Measurements from ENCODE around the gene HS3ST3A1. TPM values are rescaled to one million over a fixed set of nuclear protein-coding genes. Genes with fewer than 3 reads are reported as not detected.

HS3ST3A1 gene
- total and polyA plus RNA-seq, 4 donors: 0.40 to 6.5 (median 2.5) TPM

DNA sequence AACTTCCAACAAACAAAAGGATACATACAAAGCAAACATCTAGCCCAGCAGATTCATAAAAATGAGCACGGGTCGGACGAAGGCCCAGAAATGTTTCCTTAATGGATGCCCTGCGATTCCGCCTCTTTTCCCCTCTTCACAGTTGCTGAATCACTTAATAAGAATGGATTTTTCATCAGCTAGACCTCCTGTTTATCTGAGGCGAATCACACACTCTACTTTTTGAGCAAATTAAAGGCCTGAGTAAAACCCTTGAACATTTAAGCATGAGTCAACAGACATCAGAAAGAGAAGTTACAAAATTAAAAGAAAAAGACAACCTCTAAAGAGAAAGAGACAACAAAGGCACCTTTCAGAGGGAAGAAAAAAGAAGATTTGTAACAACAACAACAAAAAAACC, 44.7 kb downstream of the HS3ST3A1 start:
- TF ChIP-seq HNF4G (IDR thresholded peaks at IDR 0.05) (no peak), RXRA (IDR thresholded peaks at IDR 0.05) (no peak), EGR1 (IDR thresholded peaks at IDR 0.05; ENCODE audit: low read depth in 2 of 2) (no peak), YY1 (IDR thresholded peaks at IDR 0.05) (no peak), HNF4A (conservative IDR thresholded peaks at IDR 0.05) (no peak)
- TF ChIP-seq, protein P1, sequence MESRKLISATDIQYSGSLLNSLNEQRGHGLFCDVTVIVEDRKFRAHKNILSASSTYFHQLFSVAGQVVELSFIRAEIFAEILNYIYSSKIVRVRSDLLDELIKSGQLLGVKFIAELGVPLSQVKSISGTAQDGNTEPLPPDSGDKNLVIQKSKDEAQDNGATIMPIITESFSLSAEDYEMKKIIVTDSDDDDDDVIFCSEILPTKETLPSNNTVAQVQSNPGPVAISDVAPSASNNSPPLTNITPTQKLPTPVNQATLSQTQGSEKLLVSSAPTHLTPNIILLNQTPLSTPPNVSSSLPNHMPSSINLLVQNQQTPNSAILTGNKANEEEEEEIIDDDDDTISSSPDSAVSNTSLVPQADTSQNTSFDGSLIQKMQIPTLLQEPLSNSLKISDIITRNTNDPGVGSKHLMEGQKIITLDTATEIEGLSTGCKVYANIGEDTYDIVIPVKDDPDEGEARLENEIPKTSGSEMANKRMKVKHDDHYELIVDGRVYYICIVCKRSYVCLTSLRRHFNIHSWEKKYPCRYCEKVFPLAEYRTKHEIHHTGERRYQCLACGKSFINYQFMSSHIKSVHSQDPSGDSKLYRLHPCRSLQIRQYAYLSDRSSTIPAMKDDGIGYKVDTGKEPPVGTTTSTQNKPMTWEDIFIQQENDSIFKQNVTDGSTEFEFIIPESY (IDR thresholded peaks at IDR 0.05): no peak
- TF ChIP-seq, protein P2, sequence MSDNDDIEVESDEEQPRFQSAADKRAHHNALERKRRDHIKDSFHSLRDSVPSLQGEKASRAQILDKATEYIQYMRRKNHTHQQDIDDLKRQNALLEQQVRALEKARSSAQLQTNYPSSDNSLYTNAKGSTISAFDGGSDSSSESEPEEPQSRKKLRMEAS (IDR thresholded peaks at IDR 0.05): no peak
- TF ChIP-seq, protein P3, sequence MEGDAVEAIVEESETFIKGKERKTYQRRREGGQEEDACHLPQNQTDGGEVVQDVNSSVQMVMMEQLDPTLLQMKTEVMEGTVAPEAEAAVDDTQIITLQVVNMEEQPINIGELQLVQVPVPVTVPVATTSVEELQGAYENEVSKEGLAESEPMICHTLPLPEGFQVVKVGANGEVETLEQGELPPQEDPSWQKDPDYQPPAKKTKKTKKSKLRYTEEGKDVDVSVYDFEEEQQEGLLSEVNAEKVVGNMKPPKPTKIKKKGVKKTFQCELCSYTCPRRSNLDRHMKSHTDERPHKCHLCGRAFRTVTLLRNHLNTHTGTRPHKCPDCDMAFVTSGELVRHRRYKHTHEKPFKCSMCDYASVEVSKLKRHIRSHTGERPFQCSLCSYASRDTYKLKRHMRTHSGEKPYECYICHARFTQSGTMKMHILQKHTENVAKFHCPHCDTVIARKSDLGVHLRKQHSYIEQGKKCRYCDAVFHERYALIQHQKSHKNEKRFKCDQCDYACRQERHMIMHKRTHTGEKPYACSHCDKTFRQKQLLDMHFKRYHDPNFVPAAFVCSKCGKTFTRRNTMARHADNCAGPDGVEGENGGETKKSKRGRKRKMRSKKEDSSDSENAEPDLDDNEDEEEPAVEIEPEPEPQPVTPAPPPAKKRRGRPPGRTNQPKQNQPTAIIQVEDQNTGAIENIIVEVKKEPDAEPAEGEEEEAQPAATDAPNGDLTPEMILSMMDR (IDR thresholded peaks at IDR 0.05; ENCODE audit: low read depth, low read length, missing input control): no peak
- TF ChIP-seq, protein P4, sequence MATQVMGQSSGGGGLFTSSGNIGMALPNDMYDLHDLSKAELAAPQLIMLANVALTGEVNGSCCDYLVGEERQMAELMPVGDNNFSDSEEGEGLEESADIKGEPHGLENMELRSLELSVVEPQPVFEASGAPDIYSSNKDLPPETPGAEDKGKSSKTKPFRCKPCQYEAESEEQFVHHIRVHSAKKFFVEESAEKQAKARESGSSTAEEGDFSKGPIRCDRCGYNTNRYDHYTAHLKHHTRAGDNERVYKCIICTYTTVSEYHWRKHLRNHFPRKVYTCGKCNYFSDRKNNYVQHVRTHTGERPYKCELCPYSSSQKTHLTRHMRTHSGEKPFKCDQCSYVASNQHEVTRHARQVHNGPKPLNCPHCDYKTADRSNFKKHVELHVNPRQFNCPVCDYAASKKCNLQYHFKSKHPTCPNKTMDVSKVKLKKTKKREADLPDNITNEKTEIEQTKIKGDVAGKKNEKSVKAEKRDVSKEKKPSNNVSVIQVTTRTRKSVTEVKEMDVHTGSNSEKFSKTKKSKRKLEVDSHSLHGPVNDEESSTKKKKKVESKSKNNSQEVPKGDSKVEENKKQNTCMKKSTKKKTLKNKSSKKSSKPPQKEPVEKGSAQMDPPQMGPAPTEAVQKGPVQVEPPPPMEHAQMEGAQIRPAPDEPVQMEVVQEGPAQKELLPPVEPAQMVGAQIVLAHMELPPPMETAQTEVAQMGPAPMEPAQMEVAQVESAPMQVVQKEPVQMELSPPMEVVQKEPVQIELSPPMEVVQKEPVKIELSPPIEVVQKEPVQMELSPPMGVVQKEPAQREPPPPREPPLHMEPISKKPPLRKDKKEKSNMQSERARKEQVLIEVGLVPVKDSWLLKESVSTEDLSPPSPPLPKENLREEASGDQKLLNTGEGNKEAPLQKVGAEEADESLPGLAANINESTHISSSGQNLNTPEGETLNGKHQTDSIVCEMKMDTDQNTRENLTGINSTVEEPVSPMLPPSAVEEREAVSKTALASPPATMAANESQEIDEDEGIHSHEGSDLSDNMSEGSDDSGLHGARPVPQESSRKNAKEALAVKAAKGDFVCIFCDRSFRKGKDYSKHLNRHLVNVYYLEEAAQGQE (IDR thresholded peaks at IDR 0.05): no peak
- H3K4me3 ChIP-seq (ENCODE audit: low read depth in 1 of 3, low read length in 3 of 3): no peak overlapping the region
- no peaks in the 10 kb centered on the region for H3K4me1 ChIP-seq (ENCODE audit: control insufficient read depth in 4 of 4, insufficient read depth in 4 of 4, low read length in 3 of 4)
- no peak overlapping the region for H3K9ac ChIP-seq (ENCODE audit: low read depth in 1 of 2, low read length in 2 of 2)
- H3K27me3 ChIP-seq (ENCODE audit: control insufficient read depth in 4 of 4, insufficient read depth in 4 of 4, low read length in 3 of 4): no peaks in the 10 kb centered on the region
- 97% methylated on average over 6 of the region's 6 CpGs for WGBS
- no peak overlapping the region for H3K27ac ChIP-seq (ENCODE audit: low read depth in 1 of 2, low read length in 2 of 2)
- H3K36me3 ChIP-seq (ENCODE audit: control insufficient read depth in 4 of 4, insufficient read depth in 3 of 4, low read depth in 1 of 4, low read length in 3 of 4): no peaks in the 10 kb centered on the region
- no peak for DNase-seq (ENCODE audit: low spot score)
- no peaks in the 10 kb centered on the region for H3K9me3 ChIP-seq (ENCODE audit: control insufficient read depth in 4 of 4, low read length in 3 of 4)

DNA sequence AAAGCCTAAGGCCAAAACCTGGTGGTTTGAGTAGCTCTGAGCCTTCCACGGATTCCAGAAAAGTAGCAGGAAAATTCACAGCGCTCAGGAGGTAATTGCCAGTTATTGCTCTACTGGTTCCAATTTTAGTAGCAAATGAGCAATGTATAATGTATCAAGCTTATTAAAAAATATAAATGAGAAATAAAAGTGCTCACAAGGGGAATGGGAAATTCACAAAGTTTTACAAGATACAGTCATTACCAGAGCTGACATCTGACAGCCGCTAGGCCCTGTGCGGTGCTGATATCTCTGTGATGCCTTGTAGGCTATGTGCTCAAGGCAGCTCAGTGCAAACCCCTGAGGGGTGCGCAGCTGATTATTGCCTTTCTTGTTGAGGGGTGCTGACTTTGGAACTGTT, 47.5 kb downstream of the HS3ST3A1 start:
- Histone ChIP-seq H3K27me3 (ENCODE audit: control insufficient read depth in 4 of 4, insufficient read depth in 4 of 4, low read length in 3 of 4) (no peaks in the 10 kb centered on the region), H3K9ac (ENCODE audit: low read depth in 1 of 2, low read length in 2 of 2) (no peak overlapping the region), H3K4me3 (ENCODE audit: low read depth in 1 of 3, low read length in 3 of 3) (no peak overlapping the region), H3K36me3 (ENCODE audit: control insufficient read depth in 4 of 4, insufficient read depth in 3 of 4, low read depth in 1 of 4, low read length in 3 of 4) (no peaks in the 10 kb centered on the region), H3K27ac (ENCODE audit: low read depth in 1 of 2, low read length in 2 of 2) (no peak overlapping the region), H3K4me1 (ENCODE audit: control insufficient read depth in 4 of 4, insufficient read depth in 4 of 4, low read length in 3 of 4) (no peaks in the 10 kb centered on the region), H3K9me3 (ENCODE audit: control insufficient read depth in 4 of 4, low read length in 3 of 4) (peaks cover 0 to 7% (median 0%) of the 10 kb centered on the region in 4 donors)
- WGBS: 97% methylated on average over 5 of the region's 5 CpGs
- DNase-seq (ENCODE audit: low spot score): no peak
- TF ChIP-seq TAF1 (conservative IDR thresholded peaks at IDR 0.05) (no peak), RAD21 (IDR thresholded peaks at IDR 0.05) (no peak), HNF4A (conservative IDR thresholded peaks at IDR 0.05) (no peak), NR2F2 (IDR thresholded peaks at IDR 0.05) (no peak), FOXA2 (IDR thresholded peaks at IDR 0.05) (no peak), YY1 (IDR thresholded peaks at IDR 0.05) (no peak)
- TF ChIP-seq, protein P1 (IDR thresholded peaks at IDR 0.05): no peak
